GM18873 (cell line): Measurements from ENCODE around the gene EEIG1.
A peak's percentile ranks its signal among the peaks of the same experiment; 100 is the strongest.

ENCODE experiments used
- ATAC-seq: cut with Tn5 transposase; IDR thresholded peaks from one replicate; pipeline ENCODE4 v1.9.1; 2021; ENCODE audit warnings: mild to moderate bottlenecking, moderate library complexity, moderate number of reproducible peaks; ENCODE audit not compliant: unreplicated experiment, low FRiP score

EEIG1 gene

DNA sequence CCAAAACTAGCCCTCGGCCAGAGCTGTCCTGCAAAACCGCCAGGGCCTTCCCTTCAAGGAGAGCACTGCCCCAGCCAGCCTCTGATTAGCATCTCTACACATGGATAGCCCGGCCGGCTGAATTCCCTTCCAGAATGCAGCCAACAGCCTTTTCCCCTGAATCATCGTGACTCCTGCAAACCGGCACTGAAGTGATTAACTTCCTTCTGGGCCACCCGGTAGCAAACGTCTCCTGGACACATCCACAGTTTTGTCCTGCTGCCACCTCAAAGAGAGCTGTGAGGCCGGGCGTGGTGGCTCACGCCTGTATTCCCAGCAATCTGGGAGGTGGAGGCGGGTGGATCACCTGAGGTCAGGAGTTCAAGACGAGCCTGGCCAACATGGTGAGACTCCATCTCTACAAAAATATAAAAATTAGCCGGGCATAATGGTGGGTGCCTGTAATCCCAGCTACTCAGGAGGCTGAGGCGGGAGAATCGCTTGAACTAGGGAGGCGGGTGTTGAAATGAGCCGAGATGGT lies 21.1 kb upstream of the EEIG1 start:
- no peak for ATAC-seq

DNA sequence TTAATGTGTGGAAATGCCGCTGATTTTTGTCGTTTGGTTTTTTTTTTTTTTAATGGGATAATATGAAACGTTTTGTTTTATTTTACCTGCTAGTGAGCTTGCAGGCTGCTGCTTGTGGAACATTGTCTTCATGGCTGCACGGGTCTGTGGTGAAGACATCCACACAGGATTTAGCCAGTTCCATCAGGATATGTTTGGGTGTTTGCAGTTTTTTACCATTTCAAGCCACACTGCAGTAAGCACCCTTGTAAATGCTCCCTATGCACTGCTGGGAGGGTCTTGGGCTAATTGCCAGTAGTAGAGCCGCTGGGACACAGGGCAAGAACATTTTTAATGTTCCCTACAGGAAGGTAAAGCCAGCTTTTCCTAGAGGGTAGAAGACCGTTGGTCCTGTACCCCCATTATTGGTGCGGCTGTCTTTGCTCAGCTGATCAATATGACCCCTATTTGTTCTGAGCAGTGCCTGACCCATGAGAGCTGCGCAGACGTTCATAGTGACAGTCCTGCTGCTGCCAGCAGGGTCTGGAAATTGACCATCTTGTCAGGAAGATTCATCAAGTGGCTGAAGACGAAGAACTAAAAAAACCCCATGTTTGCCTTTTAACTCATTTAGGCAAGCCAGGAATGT lies 20.5 kb upstream of the EEIG1 start:
- no peak for ATAC-seq

DNA sequence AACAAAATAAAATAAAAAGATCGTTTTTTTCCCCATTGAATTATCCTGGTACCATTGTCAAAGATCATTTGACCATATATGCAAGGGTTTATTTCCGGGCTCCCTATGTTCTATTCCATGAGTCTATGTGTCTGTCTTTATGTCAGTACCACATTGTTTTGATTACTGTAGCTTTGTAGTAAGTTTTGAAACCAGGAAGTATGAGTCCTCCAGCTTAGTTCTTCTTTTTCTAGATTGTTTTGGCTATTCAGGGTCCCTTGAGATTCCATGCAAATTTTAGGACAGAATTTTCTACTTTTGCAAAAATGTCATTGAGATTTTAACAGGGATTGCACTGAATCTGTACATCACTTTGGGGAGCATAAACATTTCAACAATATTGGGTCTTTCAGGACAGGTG lies 18.7 kb upstream of the EEIG1 start:
- ATAC-seq, result no peak

DNA sequence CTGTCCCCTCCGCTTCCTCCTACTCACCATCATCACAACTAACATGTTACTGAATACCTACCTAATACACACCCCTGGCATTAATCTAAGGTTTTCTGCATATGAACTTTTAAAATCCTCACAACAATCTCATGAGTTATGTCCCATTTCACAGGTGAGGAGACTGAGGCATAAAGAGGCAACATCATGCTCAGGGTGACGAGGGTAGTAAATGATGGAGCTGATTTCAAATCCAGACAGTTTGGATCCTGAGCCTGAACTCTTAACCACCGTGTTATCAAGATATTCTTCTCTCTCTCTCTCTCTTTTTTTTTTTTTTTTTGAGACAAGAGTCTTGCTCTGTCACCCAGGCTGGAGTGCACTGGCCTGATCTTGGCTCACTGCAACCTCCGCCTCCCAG lies 12.9 kb upstream of the EEIG1 start:
- no peak for ATAC-seq

DNA sequence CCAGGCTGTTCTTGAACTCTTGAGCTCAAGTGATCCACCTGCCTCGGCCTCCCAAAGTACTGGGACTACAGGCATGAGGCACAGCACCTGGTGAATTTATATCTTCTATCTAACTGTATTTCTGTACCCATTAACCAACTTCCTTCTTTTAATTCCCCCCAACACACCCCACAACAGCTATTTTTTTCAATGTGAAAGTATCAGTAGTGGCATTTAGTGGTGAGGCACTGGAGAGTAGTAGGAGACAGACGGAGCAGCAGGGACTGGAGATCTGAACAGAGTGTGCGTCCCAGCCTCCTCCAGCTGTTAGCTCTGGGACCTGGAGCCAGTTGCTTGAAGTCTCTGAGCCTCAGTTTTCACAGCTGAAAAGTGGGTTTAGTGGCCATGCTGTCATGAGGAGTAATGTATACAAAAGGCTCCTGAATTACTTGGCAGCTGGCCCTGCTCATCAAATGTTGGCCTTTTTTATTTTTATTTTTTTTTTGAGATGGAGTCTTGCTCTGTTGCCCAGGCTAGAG lies 11.0 kb upstream of the EEIG1 start:
- ATAC-seq, result no peak

DNA sequence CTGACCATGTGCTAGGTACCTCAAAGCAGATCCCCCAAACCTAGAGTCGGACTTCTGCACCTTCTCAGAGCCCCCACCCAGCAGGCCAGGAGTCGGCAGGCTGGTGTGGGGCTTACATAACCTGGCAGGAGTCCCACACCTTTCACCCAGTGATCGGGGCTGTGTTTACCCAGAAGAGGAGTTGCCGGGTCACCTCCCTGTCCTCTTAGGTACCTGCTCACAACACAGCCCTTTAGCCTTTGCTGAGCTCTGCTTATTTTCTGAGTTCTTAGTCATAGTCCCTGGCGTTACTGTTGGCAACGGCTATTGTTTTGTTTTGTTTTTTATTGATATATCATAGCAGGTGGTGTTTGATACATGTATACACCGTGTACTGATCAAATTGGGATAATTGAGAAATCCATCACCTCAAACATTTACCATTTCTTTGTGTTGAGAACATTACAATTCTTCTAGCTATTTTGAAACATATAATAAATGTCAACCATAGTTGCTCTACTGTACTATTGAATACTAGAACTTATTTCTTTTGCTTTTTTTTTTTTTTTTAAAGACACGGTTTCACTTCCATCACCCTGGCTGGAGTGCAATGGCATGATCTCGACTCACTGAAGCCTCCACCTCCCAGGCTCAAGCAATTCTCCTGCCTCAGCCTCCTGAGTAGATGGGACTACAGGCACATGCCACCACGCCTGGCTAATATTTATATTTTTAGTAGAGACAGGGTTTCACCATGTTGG lies 10.4 kb upstream of the EEIG1 start:
- no peak for ATAC-seq

DNA sequence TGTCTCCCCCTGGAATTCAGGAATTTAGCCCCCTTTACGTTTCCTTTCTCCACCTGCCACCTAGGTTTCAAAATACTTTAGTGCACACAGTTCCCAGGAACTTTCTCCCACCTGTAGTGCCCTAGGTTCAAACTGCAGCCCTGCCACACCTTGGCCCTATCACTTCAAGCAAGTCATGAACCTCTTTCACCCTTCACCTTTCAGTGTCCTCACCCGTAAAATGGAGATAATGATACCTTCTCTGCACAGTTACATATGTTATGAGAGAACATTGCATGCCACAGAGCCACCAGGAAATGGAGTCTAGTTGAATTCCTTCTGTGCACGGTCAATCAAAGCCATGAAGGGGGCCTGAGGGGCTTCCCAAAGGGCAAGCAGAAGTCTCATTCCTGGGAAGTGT lies 9.8 kb upstream of the EEIG1 start:
- no peak for ATAC-seq

DNA sequence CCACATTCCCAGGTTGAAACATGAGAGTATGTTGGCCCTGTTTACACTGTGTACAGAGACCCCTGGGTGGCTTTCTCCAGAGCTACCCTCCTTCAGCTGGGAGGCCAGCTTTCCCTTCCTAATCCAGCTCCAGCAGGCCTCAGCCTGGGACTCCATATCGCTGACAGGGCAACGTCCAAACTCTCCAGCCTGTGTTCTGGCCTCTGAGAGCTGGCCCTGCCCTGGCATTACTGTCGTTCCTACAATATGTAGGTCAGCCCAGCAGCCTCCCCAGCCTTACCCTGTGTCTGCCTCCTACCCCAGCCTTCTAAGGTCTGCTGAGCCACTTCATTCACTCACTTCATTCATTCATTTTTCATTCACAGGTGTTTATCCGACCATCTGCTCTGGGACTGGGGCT lies 8.3 kb upstream of the EEIG1 start:
- no peak for ATAC-seq

DNA sequence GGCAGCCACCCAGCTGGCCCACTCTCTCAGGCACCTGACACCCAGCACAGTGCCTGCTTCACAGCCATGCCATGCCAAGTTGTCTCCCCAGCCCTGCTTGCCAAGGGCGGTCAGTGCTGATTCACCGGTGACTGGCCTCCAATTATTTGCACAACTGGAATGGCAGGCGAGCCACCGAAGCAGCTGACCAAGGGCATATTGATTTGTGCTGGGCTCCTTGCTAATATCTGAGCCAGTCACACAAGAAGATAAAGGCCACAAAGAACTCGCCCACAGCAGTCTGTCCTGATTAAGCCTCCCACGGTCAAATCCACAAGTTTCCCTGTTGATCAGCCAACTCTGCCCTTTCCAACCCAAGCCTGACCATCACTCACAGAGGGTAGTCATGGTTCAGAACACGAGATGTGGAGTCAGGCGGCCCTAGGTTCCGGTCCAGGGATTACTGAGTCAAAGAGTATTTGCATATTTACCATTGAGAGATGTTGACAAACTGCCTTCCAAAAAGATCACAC lies 6.4 kb upstream of the EEIG1 start:
- no peak for ATAC-seq

DNA sequence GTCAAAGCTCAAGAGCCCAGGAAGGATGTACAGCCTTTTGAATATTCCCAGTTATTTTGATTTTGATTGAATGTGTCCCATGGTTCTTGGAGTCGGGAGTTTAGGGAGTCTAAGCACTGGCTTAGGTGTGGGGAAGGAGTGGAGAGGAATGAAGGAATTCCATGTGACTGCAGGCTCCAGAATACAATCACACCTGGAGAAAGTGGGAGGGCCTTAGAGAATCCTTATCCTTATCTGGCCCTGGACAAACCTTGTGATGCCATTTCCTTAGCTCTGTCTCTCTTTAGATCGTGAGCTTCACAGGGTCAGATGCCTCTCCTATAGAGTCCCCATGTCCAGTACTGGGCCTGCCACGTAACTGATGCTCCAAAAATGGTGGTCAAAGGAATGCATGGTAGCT lies 4.2 kb upstream of the EEIG1 start:
- no peak for ATAC-seq

DNA sequence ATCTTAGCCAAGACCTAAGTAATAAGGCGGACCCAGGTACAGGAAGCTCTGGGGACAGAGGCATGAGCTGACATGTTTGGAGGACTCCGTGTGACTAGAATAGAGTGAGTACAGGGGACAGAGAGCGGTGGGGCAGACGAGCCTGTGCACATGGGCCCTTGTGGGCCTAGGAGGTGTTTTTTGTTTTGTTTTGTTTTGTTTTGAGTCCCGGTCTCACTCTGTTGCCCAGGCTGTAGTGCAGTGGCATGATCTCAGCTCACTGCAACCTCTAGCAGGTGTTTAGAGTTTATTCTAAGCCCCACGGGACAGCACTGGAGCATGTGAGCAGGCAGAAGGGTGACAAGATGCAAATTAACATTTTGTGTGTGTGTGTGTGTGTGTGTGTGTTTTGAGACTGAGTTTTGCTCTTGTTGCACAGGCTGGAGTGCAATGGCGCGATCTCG lies 3.1 kb upstream of the EEIG1 start:
- peak; percentile 35 for ATAC-seq

DNA sequence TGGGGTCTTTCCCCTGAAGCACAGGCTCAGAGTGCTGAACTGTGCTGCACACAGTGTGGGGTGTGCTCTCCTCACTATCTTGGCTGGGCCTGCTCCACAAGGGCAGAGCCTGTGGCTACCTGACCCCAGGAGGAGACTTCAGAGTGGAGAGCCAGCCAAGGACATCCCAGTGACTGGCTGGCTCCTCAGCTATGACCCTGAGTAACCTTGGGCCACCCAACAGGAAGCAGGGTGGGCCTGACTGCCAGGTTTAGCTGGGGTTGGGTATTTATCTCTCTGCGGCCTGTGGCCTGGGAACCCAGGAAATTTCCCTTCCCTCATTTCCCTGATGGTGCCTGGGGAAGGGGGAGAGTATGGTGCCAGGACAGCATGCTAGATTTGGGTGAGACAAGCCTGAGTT lies 2.1 kb upstream of the EEIG1 start:
- ATAC-seq, result no peak

DNA sequence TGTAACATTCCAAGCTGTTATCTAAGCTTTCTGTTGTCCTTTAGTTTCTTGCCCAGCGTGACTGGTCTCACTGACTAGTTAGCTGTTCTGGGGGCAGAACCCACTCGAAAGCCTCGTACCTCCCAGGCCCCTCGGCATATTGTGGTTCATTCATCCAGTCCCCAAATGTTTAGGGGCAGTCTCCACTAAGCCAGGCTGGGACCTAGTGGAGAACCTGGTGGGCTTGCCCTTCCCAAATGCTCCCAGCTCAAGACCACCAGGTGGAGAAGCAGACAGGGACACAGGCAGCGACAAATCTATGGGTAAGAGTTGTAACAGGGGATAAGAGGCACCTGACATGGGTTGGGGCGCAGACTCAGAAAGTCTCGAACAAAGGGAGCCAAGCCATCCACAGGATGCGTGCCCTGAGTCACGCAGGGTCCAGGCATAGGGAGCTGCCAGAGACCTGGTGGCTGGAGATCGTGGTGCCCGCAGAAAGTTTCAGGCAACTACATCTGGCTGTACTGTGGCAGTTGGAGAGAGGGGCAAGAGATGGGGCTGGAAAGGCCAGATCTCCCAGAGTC lies 851 bp upstream of the EEIG1 start:
- no peak for ATAC-seq

DNA sequence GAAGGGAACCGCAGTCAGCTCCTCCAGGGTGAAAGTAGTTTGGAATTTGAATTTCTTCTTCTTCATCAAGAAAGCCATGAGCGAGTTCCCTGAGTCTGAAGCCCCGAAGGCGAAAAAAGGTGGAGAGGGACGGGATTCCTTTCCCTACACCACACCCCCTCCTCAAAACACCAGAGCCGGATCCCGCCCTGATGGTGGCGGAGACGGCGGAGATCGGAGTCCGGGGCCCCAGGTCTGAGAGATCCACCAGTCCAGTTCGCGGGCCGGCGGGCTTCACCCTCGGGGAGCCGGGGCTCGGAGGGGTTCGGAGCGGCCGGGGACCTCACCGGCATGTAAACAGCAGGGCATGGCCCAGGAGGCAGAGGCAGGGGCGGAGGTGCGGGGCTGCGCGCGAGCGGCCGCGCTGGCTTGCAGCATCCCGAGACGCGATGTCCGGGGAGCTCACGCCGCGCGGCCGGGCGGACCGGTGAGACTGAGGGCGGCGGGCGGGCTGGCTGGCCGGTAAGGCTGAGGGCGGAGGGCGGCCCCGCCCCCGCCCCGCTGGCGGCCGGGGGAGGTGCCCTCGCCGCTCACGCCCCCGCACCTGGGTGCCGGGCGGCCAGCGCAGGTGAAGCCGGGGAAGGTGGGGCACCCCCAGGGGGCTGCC lies 606 bp downstream of the EEIG1 start:
- peak; percentile 17 for ATAC-seq

DNA sequence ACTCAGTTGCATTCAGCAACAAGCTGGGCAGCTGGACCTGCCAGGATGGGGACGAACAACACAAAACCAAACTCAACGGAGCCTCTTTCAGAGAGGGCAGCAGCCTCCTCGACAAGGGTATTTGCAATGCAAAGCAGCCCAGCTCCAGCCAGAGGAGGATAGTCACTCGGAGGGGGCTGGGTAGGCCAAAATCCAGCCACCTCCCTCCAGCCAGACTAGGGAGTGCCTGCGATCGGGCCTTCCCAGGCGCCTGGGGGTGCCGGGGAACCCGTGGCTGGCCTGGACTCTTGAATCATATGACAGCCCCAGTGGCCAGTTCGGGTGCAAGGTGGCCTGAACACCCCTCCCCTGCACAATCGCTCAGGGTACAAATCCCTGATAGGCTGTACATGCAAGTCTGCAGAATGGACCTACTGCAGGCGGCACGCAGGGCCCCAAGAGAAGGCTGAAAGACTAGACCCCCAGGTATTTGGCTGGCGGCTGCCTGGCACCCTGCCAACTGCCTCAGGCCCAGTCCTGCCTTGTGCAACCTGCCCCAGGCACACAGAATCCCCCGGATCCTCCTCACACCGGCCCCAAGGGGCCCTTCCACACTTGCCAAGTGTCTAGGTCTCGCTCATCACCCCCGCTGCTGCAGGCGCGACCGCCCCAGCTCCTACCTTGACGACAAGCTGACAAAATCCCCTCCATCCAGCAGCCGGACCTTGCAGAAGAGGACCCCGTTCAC lies 1.3 kb downstream of the EEIG1 start:
- ATAC-seq, result no peak

DNA sequence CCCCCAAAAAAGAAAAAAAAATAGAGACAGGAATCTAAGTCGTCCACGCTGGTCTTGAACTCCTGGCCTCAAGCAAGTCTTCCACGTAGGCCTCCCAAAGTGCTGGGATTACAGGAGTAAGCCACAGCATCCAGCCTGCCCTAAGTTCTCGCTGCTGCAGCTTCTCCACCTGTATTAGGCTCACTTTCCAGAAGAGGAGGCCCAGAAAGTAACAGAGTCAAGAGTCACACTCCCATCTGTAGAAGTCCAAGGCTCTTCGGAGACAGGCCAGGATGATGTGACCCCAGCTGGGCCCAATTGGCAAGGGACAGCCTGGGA lies 1.8 kb downstream of the EEIG1 start:
- ATAC-seq, result no peak

DNA sequence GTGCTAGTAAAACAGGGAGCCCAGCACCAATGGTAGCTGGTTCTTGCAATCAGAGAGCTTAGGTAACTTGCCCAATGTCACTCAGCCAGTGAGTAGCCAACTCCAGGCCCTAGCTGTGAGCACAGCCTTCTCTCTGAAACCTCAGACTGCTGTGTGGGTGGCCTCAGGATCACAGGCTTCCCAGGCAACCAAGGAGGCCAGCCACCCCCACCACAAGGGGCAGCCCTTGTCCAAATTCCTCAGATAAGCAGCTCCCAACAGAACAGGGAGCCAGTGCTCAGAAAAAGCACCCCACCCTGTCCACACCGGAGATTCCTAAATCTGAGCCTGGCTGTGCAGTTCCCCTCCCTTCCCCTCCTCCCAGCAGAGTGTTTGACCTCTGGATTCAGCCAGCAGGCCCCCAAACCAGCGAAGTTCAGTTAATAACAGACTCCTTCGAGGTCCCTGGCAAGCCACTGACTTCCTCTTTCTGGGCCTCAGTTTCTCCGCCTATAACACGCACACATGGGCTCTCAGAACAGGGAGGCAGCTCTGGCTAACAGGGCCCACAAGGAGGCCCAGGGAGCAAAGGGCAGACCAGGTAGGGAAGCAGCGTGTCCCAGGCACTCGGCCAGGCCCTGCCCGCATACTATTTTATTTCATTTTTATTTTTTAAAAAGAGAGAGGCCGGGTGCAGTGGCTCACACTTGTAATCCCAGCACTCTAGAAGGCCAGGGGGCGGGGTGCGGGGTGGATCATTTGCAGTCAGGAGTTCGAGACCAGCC lies 2.7 kb downstream of the EEIG1 start:
- no peak for ATAC-seq

DNA sequence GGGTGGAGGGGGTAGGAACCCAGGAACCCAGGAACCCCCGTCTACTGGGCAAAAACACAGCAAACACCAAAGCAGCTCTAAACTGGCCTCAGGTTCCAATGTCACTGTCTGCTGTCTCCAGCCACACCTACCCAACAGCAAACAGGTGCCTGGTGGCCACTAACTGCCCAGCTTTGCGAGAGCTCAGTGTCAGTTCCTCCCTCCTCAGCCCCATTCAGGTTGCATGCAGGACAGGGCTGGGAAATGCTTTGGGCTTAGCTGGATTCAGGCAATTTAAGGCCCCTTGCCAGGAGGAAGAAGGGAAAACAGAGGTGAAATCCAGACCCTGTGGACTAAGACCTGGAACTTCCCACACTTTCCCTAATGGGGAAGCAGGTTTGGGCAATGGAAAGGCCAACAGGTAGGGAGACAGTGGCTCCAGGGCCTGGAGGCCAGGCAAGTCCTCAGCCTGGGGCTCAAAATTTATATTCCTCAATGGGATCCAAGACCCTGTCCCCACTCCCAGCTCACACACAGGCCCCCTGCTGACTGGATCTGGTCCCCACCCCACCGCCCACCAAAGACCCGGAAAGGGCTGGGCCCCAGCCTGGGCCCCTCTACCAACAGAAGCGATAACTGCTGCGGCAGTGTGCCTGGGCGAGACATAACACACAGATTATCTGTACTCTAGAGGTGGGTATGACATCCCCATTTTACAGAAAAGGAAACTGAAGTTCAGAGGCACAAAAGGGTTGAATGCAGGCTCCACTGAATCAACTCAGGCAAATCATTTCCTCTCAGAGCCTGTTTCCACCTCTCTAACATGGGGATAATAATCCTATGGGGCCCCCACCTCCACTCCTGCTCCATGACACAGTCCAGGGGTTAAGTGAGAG lies 3.5 kb downstream of the EEIG1 start:
- no peak for ATAC-seq

DNA sequence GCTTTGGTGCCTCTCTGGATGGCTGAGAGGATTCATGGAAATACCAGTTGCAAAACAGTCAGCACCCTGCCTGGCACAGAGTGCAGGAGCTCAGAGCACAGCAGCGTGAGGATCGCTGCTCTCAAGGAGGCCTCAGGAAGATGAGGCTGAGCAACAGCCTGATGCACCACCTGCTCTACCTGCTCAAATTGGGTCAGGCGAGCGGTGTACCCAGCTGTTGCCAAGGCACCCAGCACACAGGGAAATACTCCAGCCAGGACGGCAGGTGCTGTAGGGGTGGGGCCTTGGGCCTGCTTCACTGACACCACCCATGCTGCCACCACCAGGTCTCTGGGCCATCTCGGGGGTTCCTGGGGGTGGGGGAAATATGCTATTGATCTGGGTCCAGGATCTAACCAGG lies 4.3 kb downstream of the EEIG1 start:
- ATAC-seq, result no peak
